NCI-H2107 (cell line): ENCODE measurements around the gene ATF2.
"Not testable (repeated sequence)": the region's sequence is repeated elsewhere in the genome, so short reads cannot be mapped to it uniquely, and the experiment has no call there.

ENCODE experiments used
- DNase-seq: peaks from one replicate; lab custom pipeline; 2025; lab: John Stamatoyannopoulos, UW

Gene ATF2

GRCh38 chr2:175084117-175084516 is 83.9 kb downstream of the ATF2 start:
- DNase-seq: not testable (repeated sequence)

- no peak for DNase-seq
Measured at GRCh38 chr2:175080479-175080878, 87.5 kb downstream of the ATF2 start.

GRCh38 chr2:175076272-175076671 is 91.7 kb downstream of the ATF2 start:
- DNase-seq: no peak

GRCh38 chr2:175074478-175074877 is 93.5 kb downstream of the ATF2 start:
- no peak for DNase-seq

GRCh38 chr2:175068534-175068933 is 99.5 kb downstream of the ATF2 start:
- no peak for DNase-seq

GRCh38 chr2:175066411-175066810 is 101.6 kb downstream of the ATF2 start:
- DNase-seq: no peak

GRCh38 chr2:175064797-175065196 is 103.2 kb downstream of the ATF2 start:
- DNase-seq: no peak

- DNase-seq: no peak
Measured at GRCh38 chr2:175063741-175064140, 104.3 kb downstream of the ATF2 start.

- no peak for DNase-seq
Measured at GRCh38 chr2:175062787-175063585, 105.0 kb downstream of the ATF2 start.

- no peak for DNase-seq
Measured at GRCh38 chr2:175057078-175057685, 110.8 kb downstream of the ATF2 start.

- no peak for DNase-seq
Measured at GRCh38 chr2:175055993-175056392, 112.0 kb downstream of the ATF2 start.

GRCh38 chr2:175054340-175054739 is 113.7 kb downstream of the ATF2 start:
- no peak for DNase-seq

GRCh38 chr2:175049661-175050060 is 118.3 kb downstream of the ATF2 start:
- no peak for DNase-seq

GRCh38 chr2:175048275-175048674 is 119.7 kb downstream of the ATF2 start:
- no peak for DNase-seq

GRCh38 chr2:175039490-175039889 is 128.5 kb downstream of the ATF2 start:
- DNase-seq: no peak

GRCh38 chr2:175039031-175039430 is 129.0 kb downstream of the ATF2 start:
- no peak for DNase-seq

GRCh38 chr2:175037941-175038340 is 130.1 kb downstream of the ATF2 start:
- no peak for DNase-seq

GRCh38 chr2:175036582-175037018 is 131.4 kb downstream of the ATF2 start:
- DNase-seq: no peak

- DNase-seq: no peak
Measured at GRCh38 chr2:175035806-175036205, 132.2 kb downstream of the ATF2 start.

GRCh38 chr2:175034716-175035115 is 133.3 kb downstream of the ATF2 start:
- no peak for DNase-seq

- DNase-seq: peak; percentile 15
Measured at GRCh38 chr2:175030380-175031271, 137.4 kb downstream of the ATF2 start.

- no peak for DNase-seq
Measured at GRCh38 chr2:175027755-175028154, 140.2 kb downstream of the ATF2 start.

- DNase-seq: no peak
Measured at GRCh38 chr2:175026385-175026784, 141.6 kb downstream of the ATF2 start.
